GM18868 (cell line): Measurements from ENCODE around the gene SIN3B.

Experiments used
- ATAC-seq: cut with Tn5 transposase; IDR thresholded peaks from one replicate; pipeline ENCODE4 v1.9.1; 2021; ENCODE audit warnings: mild to moderate bottlenecking, moderate library complexity; ENCODE audit not compliant: unreplicated experiment

SIN3B gene

GRCh38 chr19:16822648-16823047, 6.5 kb upstream of the SIN3B start:
- no peak for ATAC-seq

GRCh38 chr19:16824658-16825311, 4.4 kb upstream of the SIN3B start:
- ATAC-seq: no peak

- ATAC-seq: no peak
These were observed 3.7 kb upstream of the SIN3B start for GRCh38 chr19:16825312-16826052.

GRCh38 chr19:16829822-16830289, 658 bp downstream of the SIN3B start:
- ATAC-seq: no peak

- no peak for ATAC-seq
These were observed 1.5 kb downstream of the SIN3B start for GRCh38 chr19:16830679-16831078.

- ATAC-seq: no peak
These were observed 2.3 kb downstream of the SIN3B start for GRCh38 chr19:16831531-16831930.

- no peak for ATAC-seq
These were observed 5.5 kb downstream of the SIN3B start for GRCh38 chr19:16834747-16835146.

- no peak for ATAC-seq
These were observed 7.2 kb downstream of the SIN3B start for GRCh38 chr19:16836115-16837034.

- ATAC-seq: no peak
These were observed 7.8 kb downstream of the SIN3B start for GRCh38 chr19:16837035-16837362.

GRCh38 chr19:16841391-16841926, 12.3 kb downstream of the SIN3B start:
- no peak for ATAC-seq

GRCh38 chr19:16846901-16847300, 17.7 kb downstream of the SIN3B start:
- no peak for ATAC-seq

GRCh38 chr19:16847430-16847829, 18.2 kb downstream of the SIN3B start:
- no peak for ATAC-seq

GRCh38 chr19:16849168-16849567, 20.0 kb downstream of the SIN3B start:
- no peak for ATAC-seq

GRCh38 chr19:16850133-16850532, 20.9 kb downstream of the SIN3B start:
- no peak for ATAC-seq

GRCh38 chr19:16851031-16851712, 22.0 kb downstream of the SIN3B start:
- no peak for ATAC-seq

GRCh38 chr19:16853066-16853465, 23.9 kb downstream of the SIN3B start:
- ATAC-seq: no peak

- no peak for ATAC-seq
These were observed 26.9 kb downstream of the SIN3B start for GRCh38 chr19:16856091-16856490.

- no peak for ATAC-seq
These were observed 30.4 kb downstream of the SIN3B start for GRCh38 chr19:16859626-16860025.

GRCh38 chr19:16860118-16860517, 30.9 kb downstream of the SIN3B start:
- ATAC-seq: no peak

GRCh38 chr19:16861011-16861410, 31.8 kb downstream of the SIN3B start:
- ATAC-seq: no peak

GRCh38 chr19:16861834-16862233, 32.6 kb downstream of the SIN3B start:
- no peak for ATAC-seq
